K562 (cell line): ENCODE data around the gene DNAL4.

Source experiments
- ASH1L ChIP-seq: fragments of 450-650 bp; IDR thresholded peaks from 2 replicates; pipeline ENCODE4 v1.6.1; 2018; ENCODE audit warnings: borderline replicate concordance, mild to moderate bottlenecking, low read depth; ENCODE audit not compliant: partially characterized antibody
- CTCF ChIP-seq, 3 experiments: IDR thresholded peaks in 2 of 3; conservative IDR thresholded peaks in 1 of 3; 2 replicates each; pipeline ENCODE4 v1.5.1; 2011 to 2012; ENCODE audit warnings: low read length in 3 of 3, mild to moderate bottlenecking in 3 of 3, control low read depth in 2 of 3, improper control_type of control experiment in 1 of 3, inconsistent platforms in 1 of 3, low read depth in 1 of 3, mixed read lengths in 1 of 3, moderate library complexity in 1 of 3; ENCODE audit not compliant: insufficient read depth in 2 of 3
- E2F1 ChIP-seq: sonication (generic); formaldehyde crosslinking; IDR thresholded peaks from 2 replicates; pipeline ENCODE4 v1.8.1; 2023; ENCODE audit warnings: mild to moderate bottlenecking, missing genetic modification reagents, moderate library complexity
- KAT7 ChIP-seq: sonication (generic); formaldehyde crosslinking; IDR thresholded peaks from 2 replicates; pipeline ENCODE4 v1.8.0; 2022; ENCODE audit warnings: missing genetic modification reagents, mild to moderate bottlenecking, borderline replicate concordance
- MXI1 ChIP-seq: IDR thresholded peaks from 2 replicates; pipeline ENCODE4 v1.6.1; 2011; ENCODE audit warnings: low read depth, mild to moderate bottlenecking, improper control_type of control experiment, low read length
- MYNN ChIP-seq, 2 experiments: sonication (generic); formaldehyde crosslinking in 1 of 2; IDR thresholded peaks; 2 replicates each; pipeline versions ENCODE4 v1.5.0 to v1.6.1; 2016 to 2020; ENCODE audit warnings: antibody characterized with exemption in 1 of 2, missing genetic modification reagents in 1 of 2
- PBX2 ChIP-seq, 2 experiments: IDR thresholded peaks in 1 of 2; conservative IDR thresholded peaks in 1 of 2; 2 replicates each; pipeline ENCODE4 v1.6.1; 2016; ENCODE audit warnings: low read depth in 2 of 2, mild to moderate bottlenecking in 1 of 2, missing compliant biosample characterization in 1 of 2, missing genetic modification characterization in 1 of 2, moderate library complexity in 1 of 2
- POLR2A ChIP-seq: fragments of 450-650 bp; conservative IDR thresholded peaks from 2 replicates; pipeline ENCODE4 v1.6.1; 2016
- RFX1 ChIP-seq: fragments of 450-650 bp; IDR thresholded peaks from 2 replicates; pipeline ENCODE4 v1.6.1; 2016; ENCODE audit warnings: mild to moderate bottlenecking, moderate library complexity
- SMAD1 ChIP-seq: fragments of 150-350 bp; IDR thresholded peaks from 2 replicates; pipeline ENCODE4 v1.6.1; 2014; ENCODE audit warnings: low read length, low read depth; ENCODE audit not compliant: partially characterized antibody
- TF ChIP-seq, protein P1 (sequence below), 2 experiments: fragments of 450-650 bp; formaldehyde crosslinking in 1 of 2; IDR thresholded peaks; 2 replicates each; pipeline versions ENCODE4 v1.4.0 to v1.6.1; 2014 to 2020; ENCODE audit warnings: mild to moderate bottlenecking in 2 of 2, borderline replicate concordance in 1 of 2, low read depth in 1 of 2
- TF ChIP-seq, protein P2 (sequence below): sonication (generic); formaldehyde crosslinking; IDR thresholded peaks from 2 replicates; pipeline ENCODE4 v1.8.1; 2023; ENCODE audit warnings: mild to moderate bottlenecking, missing genetic modification reagents

- TF ChIP-seq, protein P1, sequence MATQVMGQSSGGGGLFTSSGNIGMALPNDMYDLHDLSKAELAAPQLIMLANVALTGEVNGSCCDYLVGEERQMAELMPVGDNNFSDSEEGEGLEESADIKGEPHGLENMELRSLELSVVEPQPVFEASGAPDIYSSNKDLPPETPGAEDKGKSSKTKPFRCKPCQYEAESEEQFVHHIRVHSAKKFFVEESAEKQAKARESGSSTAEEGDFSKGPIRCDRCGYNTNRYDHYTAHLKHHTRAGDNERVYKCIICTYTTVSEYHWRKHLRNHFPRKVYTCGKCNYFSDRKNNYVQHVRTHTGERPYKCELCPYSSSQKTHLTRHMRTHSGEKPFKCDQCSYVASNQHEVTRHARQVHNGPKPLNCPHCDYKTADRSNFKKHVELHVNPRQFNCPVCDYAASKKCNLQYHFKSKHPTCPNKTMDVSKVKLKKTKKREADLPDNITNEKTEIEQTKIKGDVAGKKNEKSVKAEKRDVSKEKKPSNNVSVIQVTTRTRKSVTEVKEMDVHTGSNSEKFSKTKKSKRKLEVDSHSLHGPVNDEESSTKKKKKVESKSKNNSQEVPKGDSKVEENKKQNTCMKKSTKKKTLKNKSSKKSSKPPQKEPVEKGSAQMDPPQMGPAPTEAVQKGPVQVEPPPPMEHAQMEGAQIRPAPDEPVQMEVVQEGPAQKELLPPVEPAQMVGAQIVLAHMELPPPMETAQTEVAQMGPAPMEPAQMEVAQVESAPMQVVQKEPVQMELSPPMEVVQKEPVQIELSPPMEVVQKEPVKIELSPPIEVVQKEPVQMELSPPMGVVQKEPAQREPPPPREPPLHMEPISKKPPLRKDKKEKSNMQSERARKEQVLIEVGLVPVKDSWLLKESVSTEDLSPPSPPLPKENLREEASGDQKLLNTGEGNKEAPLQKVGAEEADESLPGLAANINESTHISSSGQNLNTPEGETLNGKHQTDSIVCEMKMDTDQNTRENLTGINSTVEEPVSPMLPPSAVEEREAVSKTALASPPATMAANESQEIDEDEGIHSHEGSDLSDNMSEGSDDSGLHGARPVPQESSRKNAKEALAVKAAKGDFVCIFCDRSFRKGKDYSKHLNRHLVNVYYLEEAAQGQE (IDR thresholded peaks at IDR 0.05; ENCODE audit: borderline replicate concordance), result no peak
- TF ChIP-seq, protein P1 (CRISPR knock-in tag; IDR thresholded peaks at IDR 0.05; ENCODE audit: low read depth), result no peak
- TF ChIP-seq SMAD1 (no peak), KAT7 (CRISPR knock-in tag) (no peak), ASH1L (no peak), E2F1 (CRISPR knock-in tag) (no peak), PBX2 (CRISPR knock-in tag; IDR thresholded peaks at IDR 0.05; ENCODE audit: low read depth) (no peak), PBX2 (tag; conservative IDR thresholded peaks at IDR 0.05; ENCODE audit: low read depth) (no peak), MYNN (IDR thresholded peaks at IDR 0.05) (no peak), MYNN (CRISPR knock-in tag; IDR thresholded peaks at IDR 0.05) (no peak), MXI1 (no peak), POLR2A (no peak), RFX1 (no peak), CTCF (IDR thresholded peaks at IDR 0.05 in 2 of 3, conservative IDR thresholded peaks at IDR 0.05 in 1 of 3; ENCODE audit: insufficient read depth in 2 of 3, low read depth in 1 of 3, low read length in 3 of 3) (no peak)
- TF ChIP-seq, protein P2, sequence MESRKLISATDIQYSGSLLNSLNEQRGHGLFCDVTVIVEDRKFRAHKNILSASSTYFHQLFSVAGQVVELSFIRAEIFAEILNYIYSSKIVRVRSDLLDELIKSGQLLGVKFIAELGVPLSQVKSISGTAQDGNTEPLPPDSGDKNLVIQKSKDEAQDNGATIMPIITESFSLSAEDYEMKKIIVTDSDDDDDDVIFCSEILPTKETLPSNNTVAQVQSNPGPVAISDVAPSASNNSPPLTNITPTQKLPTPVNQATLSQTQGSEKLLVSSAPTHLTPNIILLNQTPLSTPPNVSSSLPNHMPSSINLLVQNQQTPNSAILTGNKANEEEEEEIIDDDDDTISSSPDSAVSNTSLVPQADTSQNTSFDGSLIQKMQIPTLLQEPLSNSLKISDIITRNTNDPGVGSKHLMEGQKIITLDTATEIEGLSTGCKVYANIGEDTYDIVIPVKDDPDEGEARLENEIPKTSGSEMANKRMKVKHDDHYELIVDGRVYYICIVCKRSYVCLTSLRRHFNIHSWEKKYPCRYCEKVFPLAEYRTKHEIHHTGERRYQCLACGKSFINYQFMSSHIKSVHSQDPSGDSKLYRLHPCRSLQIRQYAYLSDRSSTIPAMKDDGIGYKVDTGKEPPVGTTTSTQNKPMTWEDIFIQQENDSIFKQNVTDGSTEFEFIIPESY (CRISPR knock-in tag), result no peak
Observed at GRCh38 chr22:38827510-38827909, 33.6 kb upstream of the DNAL4 start.
